Mesenchymal stem cell (in vitro differentiated cells and primary cell): ENCODE measurements around the gene AVEN.

Source experiments
- DNase-seq: peaks from one replicate; pipeline ENCODE4 v3.0.0-alpha.2; 2013
- H2AFZ ChIP-seq: one replicate; pipeline ENCODE4 v1.6.1; 2013; ENCODE audit warnings: low read depth, mild to moderate bottlenecking, control low read depth, inconsistent platforms, low read length, moderate library complexity
- H2AK5ac ChIP-seq: 2 replicates; pipeline ENCODE4 v1.6.1; 2013; ENCODE audit warnings: low read length, moderate library complexity, mild to moderate bottlenecking, inconsistent platforms; ENCODE audit not compliant: severe bottlenecking
- H2BK120ac ChIP-seq: one replicate; pipeline ENCODE4 v1.6.1; 2013; ENCODE audit warnings: low read depth, mild to moderate bottlenecking, inconsistent platforms, low read length, moderate library complexity
- H2BK12ac ChIP-seq, 2 experiments: one replicate each; pipeline ENCODE4 v1.6.1; 2013; ENCODE audit warnings: inconsistent platforms in 2 of 2, low read length in 2 of 2, mild to moderate bottlenecking in 2 of 2, moderate library complexity in 2 of 2, control low read depth in 1 of 2
- H2BK15ac ChIP-seq: one replicate; pipeline ENCODE4 v1.6.1; 2013; ENCODE audit warnings: mild to moderate bottlenecking, low read depth, inconsistent platforms; ENCODE audit not compliant: poor library complexity, severe bottlenecking
- H2BK5ac ChIP-seq: 2 replicates; pipeline ENCODE4 v1.6.1; 2013; ENCODE audit warnings: low read depth, mild to moderate bottlenecking, low read length, control low read depth, inconsistent platforms; ENCODE audit not compliant: poor library complexity, severe bottlenecking
- H3K14ac ChIP-seq, 2 experiments: one replicate each; pipeline ENCODE4 v1.6.1; 2013; ENCODE audit warnings: inconsistent platforms in 2 of 2, low read length in 2 of 2, control low read depth in 1 of 2, mild to moderate bottlenecking in 1 of 2, moderate library complexity in 1 of 2
- H3K18ac ChIP-seq, 2 experiments: one replicate each; pipeline ENCODE4 v1.6.1; 2013; ENCODE audit warnings: inconsistent platforms in 2 of 2, low read length in 2 of 2, control low read depth in 1 of 2, low read depth in 1 of 2, mild to moderate bottlenecking in 1 of 2
- H3K23ac ChIP-seq, 2 experiments: one replicate each; pipeline ENCODE4 v1.6.1; 2013; ENCODE audit warnings: inconsistent platforms in 2 of 2, low read length in 2 of 2, mild to moderate bottlenecking in 2 of 2, moderate library complexity in 2 of 2, control low read depth in 1 of 2
- H3K27ac ChIP-seq: 2 replicates; pipeline ENCODE4 v1.5.1; 2013; ENCODE audit warnings: mild to moderate bottlenecking, moderate library complexity, low read length, control low read depth, inconsistent platforms; ENCODE audit not compliant: poor library complexity, severe bottlenecking
- H3K27me3 ChIP-seq, 2 experiments: 2 replicates each; pipeline versions ENCODE4 v1.6.1 to v1.7.0; 2013; ENCODE audit warnings: low read length in 2 of 2, mild to moderate bottlenecking in 2 of 2, moderate library complexity in 2 of 2, control low read depth in 1 of 2, inconsistent platforms in 1 of 2; ENCODE audit not compliant: control insufficient read depth in 1 of 2, insufficient read depth in 1 of 2
- H3K36me3 ChIP-seq, 2 experiments: 2 replicates each; pipeline versions ENCODE4 v1.6.1 to v1.7.0; 2013; ENCODE audit warnings: low read length in 2 of 2, control low read depth in 1 of 2, inconsistent platforms in 1 of 2, low read depth in 1 of 2, mild to moderate bottlenecking in 1 of 2; ENCODE audit not compliant: insufficient read depth in 2 of 2, control insufficient read depth in 1 of 2
- H3K4ac ChIP-seq, 2 experiments: one replicate each; pipeline ENCODE4 v1.6.1; 2013; ENCODE audit warnings: inconsistent platforms in 2 of 2, low read length in 2 of 2, mild to moderate bottlenecking in 2 of 2, moderate library complexity in 2 of 2, control low read depth in 1 of 2, low read depth in 1 of 2
- H3K4me1 ChIP-seq: 2 replicates; pipeline ENCODE4 v1.6.1; 2013; ENCODE audit warnings: low read depth, low read length, control low read depth; ENCODE audit not compliant: control insufficient read depth, insufficient read depth
- H3K4me2 ChIP-seq: 2 replicates; pipeline ENCODE4 v1.6.1; 2013; ENCODE audit warnings: low read length, mild to moderate bottlenecking, inconsistent platforms; ENCODE audit not compliant: poor library complexity, severe bottlenecking
- H3K4me3 ChIP-seq, 2 experiments: 2 replicates each; pipeline versions ENCODE4 v1.5.1 to v1.7.0; 2013; ENCODE audit warnings: low read length in 2 of 2, mild to moderate bottlenecking in 2 of 2, control low read depth in 1 of 2, low read depth in 1 of 2; ENCODE audit not compliant: insufficient read depth in 1 of 2
- H3K79me1 ChIP-seq: replicated peaks from 2 replicates; pipeline ENCODE4 v1.6.1; 2013; ENCODE audit warnings: mild to moderate bottlenecking, control low read depth, low read length, inconsistent platforms; ENCODE audit not compliant: poor library complexity, severe bottlenecking
- H3K9ac ChIP-seq: 2 replicates; pipeline ENCODE4 v1.7.0; 2013; ENCODE audit warnings: mild to moderate bottlenecking, low read length, moderate library complexity
- H3K9me3 ChIP-seq: 2 replicates; pipeline ENCODE4 v1.7.0; 2013; ENCODE audit warnings: mild to moderate bottlenecking, low read length; ENCODE audit not compliant: control insufficient read depth
- H4K8ac ChIP-seq: one replicate; pipeline ENCODE4 v1.6.1; 2013; ENCODE audit warnings: inconsistent platforms, mild to moderate bottlenecking, low read length, moderate library complexity
- H4K91ac ChIP-seq: one replicate; pipeline ENCODE4 v1.6.1; 2013; ENCODE audit warnings: mild to moderate bottlenecking, low read length, inconsistent platforms
- WGBS: methylation state at CpG from one replicate; pipeline ENCODE4 v1.1.7; 2013; ENCODE audit warnings: mixed read lengths; 5-methylcytosine and 5-hydroxymethylcytosine counted together

The AVEN gene

DNA sequence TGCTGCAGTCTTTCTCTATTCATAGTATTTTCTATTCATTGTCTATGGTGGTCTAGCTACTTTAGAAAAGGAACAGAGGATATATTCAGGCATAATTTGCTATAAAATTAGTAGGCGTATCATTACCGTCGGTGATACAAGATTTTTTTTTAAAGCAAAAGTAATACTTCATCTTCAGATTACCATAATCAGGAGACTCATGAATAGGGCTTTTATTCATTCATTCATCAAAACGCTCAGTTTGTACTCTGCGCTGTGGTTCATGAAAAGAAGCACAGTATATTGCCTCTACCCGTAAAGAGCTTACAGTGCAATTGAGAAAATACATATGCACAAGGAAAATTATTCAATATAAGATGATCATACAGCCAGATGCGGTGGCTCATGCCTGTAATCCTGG is 207.4 kb downstream of the AVEN start:
- H4K8ac ChIP-seq, result no peak overlapping the region
- H3K4me1 ChIP-seq, result peaks cover 5% of the 10 kb centered on the region
- no peak overlapping the region for H3K9ac ChIP-seq
- H3K36me3 ChIP-seq, result peaks cover 0 to 5% of the 10 kb centered on the region in 2 experiments
- H2BK15ac ChIP-seq, result no peak overlapping the region
- H2AFZ ChIP-seq, result no peak overlapping the region
- H2BK5ac ChIP-seq, result no peak overlapping the region
- H3K9me3 ChIP-seq, result peaks cover 11% of the 10 kb centered on the region
- no peak overlapping the region for H4K91ac ChIP-seq
- no peak overlapping the region for H3K14ac ChIP-seq
- no peak for DNase-seq
- H2BK120ac ChIP-seq, result no peak overlapping the region
- WGBS, result 97% methylated on average over 6 of the region's 7 CpGs
- no peaks in the 10 kb centered on the region for H3K79me1 ChIP-seq
- no peak overlapping the region for H3K18ac ChIP-seq
- H3K4me2 ChIP-seq, result no peak overlapping the region
- no peaks in the 10 kb centered on the region for H3K27me3 ChIP-seq
- H2BK12ac ChIP-seq, result no peak overlapping the region
- H3K23ac ChIP-seq, result no peak overlapping the region
- H2AK5ac ChIP-seq, result no peak overlapping the region
- no peak overlapping the region for H3K27ac ChIP-seq
- H3K4me3 ChIP-seq, result no peak overlapping the region
- H3K4ac ChIP-seq, result no peak overlapping the region

DNA sequence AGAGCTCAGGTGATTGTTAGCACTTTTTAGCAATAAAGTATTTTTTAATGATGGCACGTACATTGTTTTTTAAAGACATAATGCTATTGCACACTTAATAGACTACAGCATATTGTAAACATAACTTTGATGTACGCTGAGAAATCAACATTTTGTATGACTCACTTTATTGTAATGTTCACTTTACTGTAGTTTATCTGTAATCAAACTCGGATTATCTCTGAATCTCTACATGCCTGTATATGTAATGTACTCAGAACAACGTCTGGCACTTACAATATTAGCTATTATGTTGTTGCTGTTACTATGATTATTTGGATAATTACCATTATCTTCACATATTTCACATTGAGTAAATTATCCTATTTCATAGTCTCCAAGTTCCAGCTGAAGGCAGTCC is 208.7 kb downstream of the AVEN start:
- Histone ChIP-seq H3K36me3 (peaks cover 0 to 5% of the 10 kb centered on the region in 2 experiments), H4K91ac (no peak overlapping the region), H3K18ac (no peak overlapping the region), H2AK5ac (no peak overlapping the region), H3K27me3 (no peaks in the 10 kb centered on the region), H3K23ac (no peak overlapping the region), H2BK5ac (no peak overlapping the region), H2AFZ (no peak overlapping the region), H3K4me1 (peaks cover 5% of the 10 kb centered on the region), H3K4me3 (no peak overlapping the region), H3K27ac (no peak overlapping the region), H3K4ac (no peak overlapping the region), H3K4me2 (no peak overlapping the region), H2BK15ac (no peak overlapping the region), H3K79me1 (no peaks in the 10 kb centered on the region), H3K9ac (no peak overlapping the region), H2BK12ac (no peak overlapping the region), H3K9me3 (peaks cover 11% of the 10 kb centered on the region), H3K14ac (no peak overlapping the region), H2BK120ac (no peak overlapping the region), H4K8ac (no peak overlapping the region)
- no peak for DNase-seq
- no CpG with 5 or more reads among the region's 4 CpGs for WGBS

DNA sequence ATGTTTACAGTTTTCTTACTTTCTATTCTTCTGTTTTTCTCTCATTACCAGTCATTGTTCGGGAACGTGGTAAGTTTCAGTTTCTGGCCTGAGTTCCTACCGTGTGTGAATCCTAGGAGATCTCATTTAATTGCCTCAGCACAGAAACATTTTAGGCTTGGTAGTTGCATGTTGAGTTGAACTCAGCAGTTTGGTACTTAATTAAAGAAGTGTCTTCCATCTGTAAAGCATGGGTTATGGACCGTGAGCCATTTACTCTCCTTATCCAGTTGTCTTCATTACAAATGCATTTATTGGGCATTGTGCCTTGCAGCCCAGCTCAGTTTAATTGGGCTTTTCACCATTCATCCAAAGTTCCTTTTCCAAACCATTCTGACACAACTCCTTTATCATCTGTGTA is 212.8 kb downstream of the AVEN start:
- Histone ChIP-seq H3K9me3 (peaks cover 11% of the 10 kb centered on the region), H3K36me3 (peaks cover 0 to 8% of the 10 kb centered on the region in 2 experiments), H3K4ac (no peak overlapping the region), H2AK5ac (no peak overlapping the region), H2BK12ac (no peak overlapping the region), H4K91ac (no peak overlapping the region), H3K9ac (no peak overlapping the region), H3K27ac (no peak overlapping the region), H3K79me1 (no peaks in the 10 kb centered on the region), H3K14ac (no peak overlapping the region), H3K4me3 (no peak overlapping the region), H4K8ac (no peak overlapping the region), H3K4me2 (no peak overlapping the region), H2AFZ (no peak overlapping the region), H3K4me1 (no peaks in the 10 kb centered on the region), H3K27me3 (peaks cover 0 to 15% of the 10 kb centered on the region in 2 experiments), H2BK5ac (no peak overlapping the region), H3K18ac (no peak overlapping the region), H2BK120ac (no peak overlapping the region), H3K23ac (no peak overlapping the region), H2BK15ac (no peak overlapping the region)
- 91% methylated on average over 4 of the region's 4 CpGs for WGBS
- DNase-seq, result no peak

DNA sequence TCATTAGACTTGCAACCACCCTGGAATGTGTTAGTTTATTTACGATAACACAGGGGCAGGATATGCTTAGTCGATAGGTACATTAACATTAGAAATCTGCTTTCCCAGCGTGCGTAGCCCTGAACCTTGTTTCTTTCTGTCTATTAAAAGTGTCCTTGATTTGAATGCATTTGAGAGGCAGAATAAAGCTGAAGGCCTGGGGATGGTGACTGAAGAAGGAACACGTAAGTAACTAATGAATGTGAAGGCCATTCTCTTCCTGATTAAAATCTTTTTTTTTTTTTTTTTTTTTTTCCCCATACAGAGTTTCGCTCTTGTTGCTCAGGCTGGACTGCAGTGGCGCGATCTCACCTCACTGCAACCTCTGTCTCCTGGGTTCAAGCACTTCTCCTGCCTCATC is 213.6 kb downstream of the AVEN start:
- no peaks in the 10 kb centered on the region for H3K4me1 ChIP-seq
- H3K9me3 ChIP-seq, result peaks cover 11% of the 10 kb centered on the region
- no peak overlapping the region for H2AFZ ChIP-seq
- H2AK5ac ChIP-seq, result no peak overlapping the region
- H3K9ac ChIP-seq, result no peak overlapping the region
- no peak overlapping the region for H3K14ac ChIP-seq
- H3K4ac ChIP-seq, result no peak overlapping the region
- peaks cover 0 to 16% of the 10 kb centered on the region in 2 experiments for H3K27me3 ChIP-seq
- no peak overlapping the region for H2BK15ac ChIP-seq
- no peaks in the 10 kb centered on the region for H3K79me1 ChIP-seq
- no peak overlapping the region for H4K8ac ChIP-seq
- H3K36me3 ChIP-seq, result peaks cover 0 to 8% of the 10 kb centered on the region in 2 experiments
- WGBS, result 91% methylated on average over 7 of the region's 8 CpGs
- no peak overlapping the region for H3K4me3 ChIP-seq
- no peak for DNase-seq
- no peak overlapping the region for H4K91ac ChIP-seq
- H3K27ac ChIP-seq, result no peak overlapping the region
- no peak overlapping the region for H2BK120ac ChIP-seq
- no peak overlapping the region for H3K23ac ChIP-seq
- H3K18ac ChIP-seq, result no peak overlapping the region
- H2BK5ac ChIP-seq, result no peak overlapping the region
- H3K4me2 ChIP-seq, result no peak overlapping the region
- H2BK12ac ChIP-seq, result no peak overlapping the region
